CD4-positive, alpha-beta memory T cell (primary cell): Measurements from ENCODE around the gene DOCK10. TPM values are rescaled to one million over a fixed set of nuclear protein-coding genes. Genes with fewer than 3 reads are reported as not detected.

Experiments used
- CTCF ChIA-PET: fragments of 350-600 bp; sonication (Branson Sonifier 250); formaldehyde crosslinking; loops from one replicate; lab custom pipeline; 2021; ENCODE audit warnings: inconsistent platforms; ENCODE audit not compliant: partially characterized antibody; lab: Charles Lee
- POLR2A ChIA-PET: fragments of 350-600 bp; sonication (Branson Sonifier 250); formaldehyde crosslinking; loops from one replicate; lab custom pipeline; 2021; ENCODE audit not compliant: partially characterized antibody; lab: Charles Lee
- DNase-seq, 5 donors: peaks; one replicate each; pipeline versions ENCODE4 v3.0.0 to v3.0.0-alpha.2; 2020 to 2022; ENCODE audit warnings: mixed read lengths in 1 of 5
- H3K27ac ChIP-seq: one replicate; pipeline ENCODE4 v1.7.0; 2013; ENCODE audit warnings: low read depth, low read length
- H3K27me3 ChIP-seq: 2 replicates; pipeline ENCODE4 v1.7.0; 2013; ENCODE audit warnings: mild to moderate bottlenecking, low read length, moderate library complexity; ENCODE audit not compliant: insufficient read depth
- H3K36me3 ChIP-seq: 2 replicates; pipeline ENCODE4 v1.7.0; 2013; ENCODE audit warnings: mild to moderate bottlenecking, low read length, moderate library complexity; ENCODE audit not compliant: insufficient read depth
- H3K4me1 ChIP-seq: 2 replicates; pipeline ENCODE4 v1.7.0; 2013; ENCODE audit warnings: mild to moderate bottlenecking, low read length, moderate library complexity; ENCODE audit not compliant: insufficient read depth
- H3K4me3 ChIP-seq, 2 donors: one replicate each; pipeline ENCODE4 v1.7.0; 2013; ENCODE audit warnings: low read length in 2 of 2, mild to moderate bottlenecking in 1 of 2
- H3K9me3 ChIP-seq, 2 donors: one replicate each; pipeline ENCODE4 v1.7.0; 2013; ENCODE audit warnings: low read length in 2 of 2, control low read depth in 1 of 2; ENCODE audit not compliant: control insufficient read depth in 1 of 2
- H3K27ac Mint-ChIP-seq, 7 donors: one replicate each; pipeline ENCODE4 v1.8.0; 2020 to 2021; ENCODE audit warnings: mixed read lengths in 7 of 7, mild to moderate bottlenecking in 6 of 7, inconsistent platforms in 3 of 7, moderate library complexity in 3 of 7
- H3K27me3 Mint-ChIP-seq, 2 donors: one replicate each; pipeline ENCODE4 v1.8.0; 2020 to 2021; ENCODE audit warnings: mixed read lengths in 2 of 2
- H3K36me3 Mint-ChIP-seq, 2 donors: one replicate each; pipeline ENCODE4 v1.8.0; 2020 to 2021; ENCODE audit warnings: mixed read lengths in 2 of 2, inconsistent platforms in 1 of 2, mild to moderate bottlenecking in 1 of 2
- H3K4me1 Mint-ChIP-seq, 4 donors: one replicate each; pipeline ENCODE4 v1.8.0; 2020 to 2021; ENCODE audit warnings: mixed read lengths in 4 of 4, mild to moderate bottlenecking in 1 of 4
- H3K4me3 Mint-ChIP-seq, 8 donors: one replicate each; pipeline ENCODE4 v1.8.0; 2020 to 2021; ENCODE audit warnings: mixed read lengths in 8 of 8, mild to moderate bottlenecking in 7 of 8, moderate library complexity in 6 of 8, inconsistent platforms in 3 of 8
- H3K9me3 Mint-ChIP-seq, 8 donors: one replicate each; pipeline ENCODE4 v1.8.0; 2020 to 2021; ENCODE audit warnings: mixed read lengths in 8 of 8, mild to moderate bottlenecking in 5 of 8, inconsistent platforms in 3 of 8, moderate library complexity in 1 of 8
- intact Hi-C: fragments of 100-400 bp; cut with micrococcal nuclease; formaldehyde crosslinking; loops from one replicate; pipeline ENCODE4 v1.15.1; 2023
- polyA plus RNA-seq, 2 donors: library from polyadenylated mRNA; unstranded; fragments of 300-500 nt; fragmentation: Illumina TruSeq; gene quantifications; one replicate each; pipeline ENCODE4 v1.2.3, GENCODE V29; 2021
- total RNA-seq, 2 experiments: library from RNA; stranded (reverse); gene quantifications; one replicate each; pipeline ENCODE4 v1.2.3, GENCODE V29; 2021

DOCK10 gene
- total and polyA plus RNA-seq, 4 experiments from 2014 or later, result 26.0 to 186 (median 125) TPM

DNA sequence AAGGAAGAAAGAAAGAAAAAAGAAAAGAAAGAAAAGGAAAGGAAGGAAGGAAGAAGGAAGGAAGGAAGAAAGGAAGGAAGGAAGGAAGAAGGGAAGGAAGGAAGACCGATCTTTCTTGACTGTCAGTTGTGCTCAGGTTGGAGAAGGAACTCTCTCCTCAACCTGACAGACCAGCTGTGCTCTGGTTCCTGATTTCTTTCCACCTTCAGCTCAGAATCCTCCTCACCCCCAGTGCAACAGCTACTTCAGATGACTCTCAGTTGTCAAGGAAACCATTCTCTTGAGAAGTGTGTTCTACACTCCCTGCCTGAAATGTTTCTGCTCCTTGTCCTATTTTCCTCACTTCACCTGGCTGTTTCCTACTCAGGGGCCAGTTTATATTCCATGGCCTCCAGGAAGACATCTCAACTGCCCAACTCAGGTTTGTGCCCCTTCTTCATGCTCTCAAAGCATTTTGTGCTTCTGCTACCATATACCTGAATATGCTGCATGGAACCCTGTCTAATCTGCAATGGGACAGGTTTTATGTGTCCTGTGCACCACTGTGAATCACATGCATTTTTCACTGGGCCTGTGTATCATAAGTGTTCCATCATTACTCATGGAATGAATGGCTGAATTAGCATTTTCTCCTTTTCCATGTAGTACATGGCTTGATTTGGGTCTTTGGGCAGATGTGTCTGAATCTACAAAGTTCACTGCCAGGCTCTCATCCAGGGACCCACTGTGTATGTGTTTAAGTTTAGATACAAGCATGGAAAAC, 32.8 kb upstream of the DOCK10 start:
- Mint-ChIP-seq H3K9me3 (no peaks in the 10 kb centered on the region), H3K27me3 (no peaks in the 10 kb centered on the region), H3K4me1 (peaks cover 0 to 9% (median 4%) of the 10 kb centered on the region in 4 donors), H3K4me3 (no peak overlapping the region), H3K27ac (peak overlapping the region in 2 of 7 donors; percentile 43), H3K36me3 (no peaks in the 10 kb centered on the region)
- no peaks in the 10 kb centered on the region for H3K4me1 ChIP-seq
- ChIA-PET POLR2A (no interaction called here), CTCF (interaction anchor here (1.5 kb wide), 1 partner anchor 11 kb away, joined by 3 read pairs; no protein-coding TSS in a partner anchor)
- no peak overlapping the region for H3K4me3 ChIP-seq
- H3K9me3 ChIP-seq, result no peaks in the 10 kb centered on the region
- intact Hi-C loops, result no loop called here
- no peak overlapping the region for H3K27ac ChIP-seq
- no peak for DNase-seq
- no peaks in the 10 kb centered on the region for H3K27me3 ChIP-seq
- no peaks in the 10 kb centered on the region for H3K36me3 ChIP-seq

DNA sequence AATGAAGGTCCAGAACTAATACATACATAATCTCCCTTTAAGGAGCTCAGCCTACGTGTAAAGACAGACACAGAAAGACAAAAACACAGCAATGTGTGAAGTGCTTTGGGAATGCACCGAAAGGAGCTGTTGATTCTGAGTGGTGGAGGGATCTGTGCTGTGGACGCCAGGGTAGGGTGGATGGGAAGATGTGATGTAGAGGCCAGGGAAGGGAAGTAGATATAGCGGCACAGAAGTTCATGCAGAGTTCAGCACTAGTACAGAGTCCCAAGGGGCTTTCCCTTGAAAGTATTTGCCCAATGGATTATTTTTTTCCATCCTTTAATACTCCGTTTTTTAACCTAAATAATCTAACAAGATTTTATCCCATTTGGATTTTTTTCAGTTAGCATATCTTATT, 32.1 kb upstream of the DOCK10 start:
- H3K27me3 ChIP-seq, result no peaks in the 10 kb centered on the region
- ChIA-PET POLR2A (no interaction called here), CTCF (interaction anchor here (1.3 to 1.5 kb wide), 2 partner anchors 10 to 64 kb away, joined by 3 read pairs; no protein-coding TSS in a partner anchor)
- H3K27ac ChIP-seq, result no peak overlapping the region
- peaks cover 0 to 1% of the 10 kb centered on the region in 2 donors for H3K27me3 Mint-ChIP-seq
- H3K36me3 Mint-ChIP-seq, result no peaks in the 10 kb centered on the region
- no peaks in the 10 kb centered on the region for H3K9me3 ChIP-seq
- H3K9me3 Mint-ChIP-seq, result no peaks in the 10 kb centered on the region
- no peaks in the 10 kb centered on the region for H3K36me3 ChIP-seq
- H3K4me3 ChIP-seq, result no peak overlapping the region
- H3K4me3 Mint-ChIP-seq, result no peak overlapping the region
- peaks cover 0 to 9% (median 4%) of the 10 kb centered on the region in 4 donors for H3K4me1 Mint-ChIP-seq
- peak overlapping the region in 1 of 7 donors; percentile 38 for H3K27ac Mint-ChIP-seq
- no peaks in the 10 kb centered on the region for H3K4me1 ChIP-seq
- DNase-seq, result no peak
- intact Hi-C loops, result no loop called here

DNA sequence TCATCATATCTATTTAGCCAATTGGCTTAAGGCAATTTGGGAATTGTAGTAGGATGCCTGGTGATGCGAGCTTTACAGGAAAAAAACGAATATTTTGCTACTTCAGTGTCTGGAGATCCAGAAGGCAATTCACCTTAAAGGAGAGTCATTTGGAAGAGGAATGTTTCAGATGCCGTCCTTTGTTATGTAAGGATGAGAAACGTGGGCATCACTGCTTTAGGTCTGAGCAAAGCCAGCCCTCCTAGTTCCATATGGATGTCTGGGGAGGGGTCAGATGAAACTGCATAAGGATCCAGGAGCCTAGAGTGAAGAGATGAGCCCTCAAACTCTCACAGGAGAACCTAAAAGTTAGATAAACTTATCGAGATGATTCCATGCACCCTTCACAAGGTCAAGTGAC, 30.9 kb upstream of the DOCK10 start:
- POLR2A ChIA-PET, result no interaction called here
- Mint-ChIP-seq H3K9me3 (peaks cover 0 to 7% (median 4%) of the 10 kb centered on the region in 8 donors), H3K27ac (no peak overlapping the region), H3K4me1 (peaks cover 0 to 9% (median 6%) of the 10 kb centered on the region in 4 donors), H3K27me3 (peaks cover 0 to 2% of the 10 kb centered on the region in 2 donors), H3K36me3 (peaks cover 0 to under 1% of the 10 kb centered on the region in 2 donors), H3K4me3 (no peak overlapping the region)
- CTCF ChIA-PET, result interaction anchor here (1.0 kb wide), 1 partner anchor 21 kb away, joined by 3 read pairs; no protein-coding TSS in a partner anchor
- Histone ChIP-seq H3K4me3 (no peak overlapping the region), H3K9me3 (no peaks in the 10 kb centered on the region), H3K27ac (no peak overlapping the region), H3K4me1 (no peaks in the 10 kb centered on the region), H3K27me3 (no peaks in the 10 kb centered on the region), H3K36me3 (no peaks in the 10 kb centered on the region)
- no peak for DNase-seq
- intact Hi-C loops, result no loop called here

- Mint-ChIP-seq H3K36me3 (peaks cover 0 to 7% of the 10 kb centered on the region in 2 donors), H3K4me1 (peaks cover 0 to 9% (median 6%) of the 10 kb centered on the region in 4 donors), H3K4me3 (no peak overlapping the region), H3K27ac (no peak overlapping the region), H3K9me3 (peaks cover 0 to 13% (median 7%) of the 10 kb centered on the region in 8 donors), H3K27me3 (peaks cover 0 to 2% of the 10 kb centered on the region in 2 donors)
- Histone ChIP-seq H3K9me3 (no peaks in the 10 kb centered on the region), H3K27ac (no peak overlapping the region), H3K4me3 (no peak overlapping the region), H3K36me3 (no peaks in the 10 kb centered on the region), H3K27me3 (no peaks in the 10 kb centered on the region), H3K4me1 (no peaks in the 10 kb centered on the region)
- CTCF ChIA-PET, result no interaction called here
- DNase-seq, result no peak
- intact Hi-C loops, result no loop called here
- POLR2A ChIA-PET, result no interaction called here
Observed at GRCh38 chr2:225072444-225072843, 30.2 kb upstream of the DOCK10 start.

GRCh38 chr2:225070811-225071210, 28.5 kb upstream of the DOCK10 start:
- H3K36me3 ChIP-seq, result no peaks in the 10 kb centered on the region
- H3K36me3 Mint-ChIP-seq, result peaks cover 4 to 14% of the 10 kb centered on the region in 2 donors
- peaks cover 0 to 2% of the 10 kb centered on the region in 2 donors for H3K27me3 Mint-ChIP-seq
- intact Hi-C loops, result no loop called here
- no peaks in the 10 kb centered on the region for H3K9me3 ChIP-seq
- no peak for DNase-seq
- peaks cover 10 to 14% (median 12%) of the 10 kb centered on the region in 4 donors for H3K4me1 Mint-ChIP-seq
- ChIA-PET POLR2A (no interaction called here), CTCF (interaction anchor here (1.3 kb wide), 1 partner anchor 66 kb away, joined by 3 read pairs; no protein-coding TSS in a partner anchor)
- H3K4me3 ChIP-seq, result no peak overlapping the region
- no peaks in the 10 kb centered on the region for H3K27me3 ChIP-seq
- no peak overlapping the region for H3K27ac Mint-ChIP-seq
- peaks cover 1% of the 10 kb centered on the region for H3K4me1 ChIP-seq
- no peak overlapping the region for H3K4me3 Mint-ChIP-seq
- H3K9me3 Mint-ChIP-seq, result peaks cover 3 to 27% (median 14%) of the 10 kb centered on the region in 8 donors
- no peak overlapping the region for H3K27ac ChIP-seq

DNA sequence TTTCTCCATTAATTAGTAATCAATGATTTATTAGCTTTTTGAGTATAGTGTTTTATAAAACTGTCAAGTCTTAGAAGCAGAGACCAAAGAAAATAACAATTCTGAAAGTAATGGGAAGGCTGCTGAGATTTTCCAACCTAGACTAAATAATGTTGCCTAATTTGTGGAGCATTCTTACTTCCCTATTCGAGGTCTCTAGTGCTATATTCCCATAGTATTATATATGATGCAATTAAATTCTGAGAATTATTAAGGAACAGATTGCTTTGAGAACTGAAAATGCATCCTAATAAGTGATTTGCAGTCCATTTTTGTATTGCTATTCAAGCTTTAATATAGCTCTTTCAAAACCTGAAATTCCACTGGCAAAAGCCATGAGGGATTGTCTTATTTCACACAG, 27.7 kb upstream of the DOCK10 start:
- Mint-ChIP-seq H3K9me3 (peaks cover 3 to 27% (median 14%) of the 10 kb centered on the region in 8 donors), H3K4me3 (no peak overlapping the region), H3K4me1 (peaks cover 14 to 21% (median 17%) of the 10 kb centered on the region in 4 donors), H3K27ac (no peak overlapping the region), H3K27me3 (peaks cover 0 to 2% of the 10 kb centered on the region in 2 donors), H3K36me3 (peaks cover 4 to 14% of the 10 kb centered on the region in 2 donors)
- DNase-seq, result no peak
- Histone ChIP-seq H3K27ac (no peak overlapping the region), H3K4me3 (no peak overlapping the region), H3K4me1 (peaks cover 7% of the 10 kb centered on the region), H3K27me3 (no peaks in the 10 kb centered on the region), H3K36me3 (no peaks in the 10 kb centered on the region), H3K9me3 (no peaks in the 10 kb centered on the region)
- POLR2A ChIA-PET, result interaction anchor here (0.7 to 1.1 kb wide), 2 partner anchors 14 to 17 kb away, joined by 3 to 7 read pairs; no protein-coding TSS in a partner anchor
- intact Hi-C loops, result no loop called here
- CTCF ChIA-PET, result interaction anchor here (1.3 kb wide), 1 partner anchor 66 kb away, joined by 3 read pairs; no protein-coding TSS in a partner anchor

DNA sequence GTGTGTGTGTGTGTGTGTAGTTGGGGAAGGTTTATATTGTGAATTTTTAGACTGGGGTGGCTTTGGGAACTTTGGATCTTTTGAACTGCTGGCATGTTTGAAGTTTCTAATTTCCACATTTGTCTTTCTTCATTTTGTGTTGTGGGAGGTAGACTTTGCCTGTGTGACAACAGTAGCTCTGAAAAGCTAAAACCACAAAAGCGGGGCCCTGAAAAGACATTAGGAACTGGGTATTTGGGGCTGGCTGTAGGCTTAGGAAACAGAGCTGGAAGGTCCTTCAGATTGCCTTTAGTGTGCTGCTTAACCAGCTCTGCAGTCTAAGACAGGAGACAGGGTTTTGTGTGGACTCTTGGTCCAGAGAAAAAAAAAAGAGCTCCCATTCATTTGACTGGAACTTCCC, 27.2 kb upstream of the DOCK10 start:
- Mint-ChIP-seq H3K36me3 (peaks cover 4 to 14% of the 10 kb centered on the region in 2 donors), H3K27me3 (peaks cover 0 to 2% of the 10 kb centered on the region in 2 donors), H3K4me1 (peaks cover 18 to 26% (median 22%) of the 10 kb centered on the region in 4 donors), H3K4me3 (no peak overlapping the region), H3K9me3 (peaks cover 3 to 27% (median 14%) of the 10 kb centered on the region in 8 donors), H3K27ac (no peak overlapping the region)
- Histone ChIP-seq H3K36me3 (no peaks in the 10 kb centered on the region), H3K4me1 (peaks cover 12% of the 10 kb centered on the region), H3K27me3 (no peaks in the 10 kb centered on the region), H3K9me3 (no peaks in the 10 kb centered on the region), H3K4me3 (no peak overlapping the region), H3K27ac (no peak overlapping the region)
- POLR2A ChIA-PET, result interaction anchor here (0.7 to 1.1 kb wide), 2 partner anchors 13 to 17 kb away, joined by 3 to 7 read pairs; no protein-coding TSS in a partner anchor
- CTCF ChIA-PET, result no interaction called here
- no peak for DNase-seq
- intact Hi-C loops, result no loop called here
